ENCODE results near the gene C1R.

DNA sequence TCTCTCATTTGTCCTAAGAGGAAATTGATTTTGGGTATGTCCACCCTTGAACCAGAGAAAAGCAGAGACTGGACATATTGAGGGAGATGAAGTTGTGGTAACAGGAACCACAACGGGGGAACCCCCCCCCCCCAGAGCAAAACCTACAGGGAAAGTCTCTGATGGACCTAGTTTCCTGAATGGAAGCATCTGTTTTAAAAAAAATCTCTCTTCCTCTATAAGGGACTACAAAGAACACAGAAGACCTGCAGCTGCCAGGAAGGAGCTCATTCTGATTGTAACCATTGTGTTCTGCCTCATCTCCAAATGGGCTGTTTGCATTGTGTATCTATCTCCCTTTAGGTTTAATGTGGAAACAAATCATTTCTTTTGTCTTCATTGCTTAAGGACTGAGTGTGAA, 18.3 kb downstream of the C1R start:
- TF ChIP-seq, protein P1, sequence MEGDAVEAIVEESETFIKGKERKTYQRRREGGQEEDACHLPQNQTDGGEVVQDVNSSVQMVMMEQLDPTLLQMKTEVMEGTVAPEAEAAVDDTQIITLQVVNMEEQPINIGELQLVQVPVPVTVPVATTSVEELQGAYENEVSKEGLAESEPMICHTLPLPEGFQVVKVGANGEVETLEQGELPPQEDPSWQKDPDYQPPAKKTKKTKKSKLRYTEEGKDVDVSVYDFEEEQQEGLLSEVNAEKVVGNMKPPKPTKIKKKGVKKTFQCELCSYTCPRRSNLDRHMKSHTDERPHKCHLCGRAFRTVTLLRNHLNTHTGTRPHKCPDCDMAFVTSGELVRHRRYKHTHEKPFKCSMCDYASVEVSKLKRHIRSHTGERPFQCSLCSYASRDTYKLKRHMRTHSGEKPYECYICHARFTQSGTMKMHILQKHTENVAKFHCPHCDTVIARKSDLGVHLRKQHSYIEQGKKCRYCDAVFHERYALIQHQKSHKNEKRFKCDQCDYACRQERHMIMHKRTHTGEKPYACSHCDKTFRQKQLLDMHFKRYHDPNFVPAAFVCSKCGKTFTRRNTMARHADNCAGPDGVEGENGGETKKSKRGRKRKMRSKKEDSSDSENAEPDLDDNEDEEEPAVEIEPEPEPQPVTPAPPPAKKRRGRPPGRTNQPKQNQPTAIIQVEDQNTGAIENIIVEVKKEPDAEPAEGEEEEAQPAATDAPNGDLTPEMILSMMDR (IDR thresholded peaks at IDR 0.05), result no peak
- TF ChIP-seq POLR2A (IDR thresholded peaks at IDR 0.05), result no peak

Measured in lower leg skin (tissue), 3 donors.